NCI-H345 treated with DMSO at 0.1 percent for 48 hours (cell line): Measurements from ENCODE around the gene AREG.

Experiments
- DNase-seq: peaks from one replicate; lab custom pipeline; 2025; ENCODE audit not compliant: unreplicated experiment; lab: John Stamatoyannopoulos, UW

Gene AREG

GRCh38 chr4:74431113-74431826 lies 13.7 kb upstream of the AREG start:
- no peak for DNase-seq

DNA sequence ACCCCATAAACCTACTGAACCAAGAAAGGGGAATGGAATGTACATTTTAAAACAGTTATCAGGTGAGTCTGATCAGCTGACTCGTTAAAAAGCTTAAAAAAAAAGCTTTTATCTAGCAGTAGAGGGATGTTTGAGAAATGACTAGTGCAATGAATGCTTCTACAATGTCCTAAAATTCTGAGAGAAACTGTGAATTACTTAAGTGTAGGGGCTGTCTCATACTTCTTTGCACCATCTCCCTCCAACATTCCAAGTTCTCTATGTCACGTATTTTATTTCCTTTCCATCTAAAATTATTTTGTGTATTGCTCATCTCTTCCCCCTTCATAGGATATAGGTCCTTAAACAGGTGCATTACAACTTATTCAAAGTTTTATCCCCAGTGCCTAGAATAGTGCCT lies 11.9 kb upstream of the AREG start:
- DNase-seq: no peak

DNA sequence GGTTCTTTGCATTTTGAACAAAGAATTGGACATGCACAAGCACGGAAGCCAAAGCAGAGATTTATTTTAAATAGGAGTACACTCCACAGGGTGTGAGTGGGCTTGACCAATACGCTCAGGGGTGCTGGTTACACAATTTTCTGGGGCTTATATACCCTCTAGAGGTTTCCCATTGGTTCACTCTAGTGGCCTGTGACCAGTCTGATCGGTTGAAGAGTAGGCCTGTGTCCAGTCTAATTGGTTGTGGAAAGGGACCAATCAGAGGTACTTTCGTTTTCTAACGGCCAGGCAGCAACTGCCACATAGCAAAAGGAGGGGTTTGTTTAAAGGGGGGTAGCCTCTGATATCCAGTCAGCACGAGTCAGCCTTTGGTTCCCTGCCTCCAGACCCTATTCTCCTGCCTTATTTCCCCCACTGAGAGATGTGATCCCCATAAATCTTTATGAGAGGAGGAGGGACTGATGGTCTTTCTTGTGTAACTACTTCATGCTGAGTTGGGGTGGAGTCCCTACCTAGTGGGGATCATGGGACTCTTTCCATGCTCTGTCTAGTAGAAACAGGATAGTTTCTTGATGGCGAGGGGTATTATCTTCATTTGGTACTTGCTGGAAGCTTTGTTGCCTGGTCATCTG lies 11.3 kb upstream of the AREG start:
- no peak for DNase-seq

DNA sequence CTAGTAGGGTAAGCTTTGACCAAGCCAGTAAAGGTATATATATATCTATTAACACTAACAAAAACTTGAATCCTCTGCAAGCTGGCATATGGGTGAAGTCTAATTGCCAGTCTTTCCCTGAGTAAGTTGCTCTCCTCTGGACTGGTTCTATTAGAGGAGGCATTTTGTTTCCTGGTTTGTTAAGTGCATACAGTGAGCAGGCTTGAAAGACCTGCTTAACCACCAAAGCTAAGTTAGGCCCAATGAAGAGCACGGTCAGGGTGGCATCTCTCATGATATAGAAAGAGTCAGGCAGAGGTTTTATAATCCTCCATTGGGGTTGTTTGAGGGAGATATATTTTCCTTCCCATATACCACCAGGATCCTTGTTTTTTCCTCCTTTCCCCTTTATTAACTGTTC lies 9.6 kb upstream of the AREG start:
- no peak for DNase-seq

DNA sequence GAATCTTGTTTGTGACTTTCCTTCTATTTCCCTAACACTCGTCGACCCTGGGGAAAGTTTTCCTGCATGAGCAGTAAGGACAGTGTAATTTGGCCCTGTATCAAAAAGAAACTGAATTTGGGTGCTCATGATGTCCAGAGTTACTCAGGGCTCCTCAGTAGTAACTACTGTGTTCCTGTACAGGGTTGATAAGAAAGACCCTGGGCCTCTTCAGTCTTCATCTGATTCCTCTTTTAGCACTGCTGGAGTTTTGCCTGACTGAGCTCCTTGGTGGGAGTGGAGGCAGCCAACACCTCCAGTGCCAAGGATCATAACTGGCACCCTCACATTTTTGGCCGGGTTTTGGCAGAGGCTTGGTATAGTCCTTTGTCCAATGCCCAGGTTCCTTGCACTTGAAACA lies 7.1 kb upstream of the AREG start:
- no peak for DNase-seq

GRCh38 chr4:74438661-74439060 lies 6.3 kb upstream of the AREG start:
- DNase-seq: no peak

- no peak for DNase-seq
Observed at GRCh38 chr4:74439952-74440351, 5.0 kb upstream of the AREG start.

GRCh38 chr4:74440356-74440755 lies 4.6 kb upstream of the AREG start:
- DNase-seq: no peak

- DNase-seq: no peak
Observed at GRCh38 chr4:74441744-74442143, 3.2 kb upstream of the AREG start.

- no peak for DNase-seq
Observed at GRCh38 chr4:74446193-74446868, 1.4 kb downstream of the AREG start.

DNA sequence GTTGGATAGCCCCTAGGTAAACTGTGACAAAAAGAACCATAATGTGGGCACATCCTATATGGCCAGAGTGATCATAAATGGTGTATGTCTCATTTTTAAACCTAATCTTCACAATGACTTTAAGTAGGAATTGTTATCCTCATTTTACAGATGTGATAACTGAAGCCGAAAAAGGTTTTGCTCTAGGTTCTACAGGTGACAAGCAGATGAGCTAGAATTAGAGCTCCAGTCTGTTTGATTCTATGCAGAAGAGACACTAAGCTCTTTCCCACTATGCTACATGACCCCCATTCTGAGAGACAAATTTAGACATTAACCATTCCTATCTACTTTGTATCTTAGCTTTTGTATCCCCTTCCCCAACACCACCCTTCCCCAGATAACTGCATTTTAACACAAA lies 2.0 kb downstream of the AREG start:
- DNase-seq: no peak

DNA sequence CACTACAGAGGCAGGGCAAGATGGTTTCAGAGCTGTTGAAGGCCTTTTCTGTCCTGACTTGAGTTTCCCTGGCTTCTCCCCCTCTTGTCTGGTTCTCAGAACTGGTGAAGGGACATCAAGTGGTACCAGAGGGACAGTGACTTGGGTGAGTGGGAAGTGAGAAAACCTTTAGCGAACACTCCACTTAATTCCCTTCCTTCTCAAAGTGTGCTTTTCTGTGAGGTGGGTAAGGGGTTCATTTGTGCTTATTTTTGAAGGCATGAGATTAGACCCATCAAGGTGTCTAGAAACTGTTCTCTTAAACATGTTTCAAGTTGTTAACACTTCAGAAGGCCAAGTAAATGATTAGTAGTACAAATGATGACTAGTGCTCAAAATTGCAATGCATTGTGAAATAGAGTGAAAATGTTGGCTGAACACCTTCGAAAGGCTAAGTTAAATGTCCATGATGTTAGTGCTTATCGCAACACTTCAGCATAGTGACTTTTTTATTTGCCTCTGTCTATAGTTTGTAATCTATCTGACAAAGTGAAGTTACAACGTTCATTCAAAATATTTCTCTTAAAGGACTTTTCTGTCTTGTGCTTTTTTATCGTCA lies 2.8 kb downstream of the AREG start:
- no peak for DNase-seq

GRCh38 chr4:74449571-74450297 lies 4.8 kb downstream of the AREG start:
- no peak for DNase-seq

DNA sequence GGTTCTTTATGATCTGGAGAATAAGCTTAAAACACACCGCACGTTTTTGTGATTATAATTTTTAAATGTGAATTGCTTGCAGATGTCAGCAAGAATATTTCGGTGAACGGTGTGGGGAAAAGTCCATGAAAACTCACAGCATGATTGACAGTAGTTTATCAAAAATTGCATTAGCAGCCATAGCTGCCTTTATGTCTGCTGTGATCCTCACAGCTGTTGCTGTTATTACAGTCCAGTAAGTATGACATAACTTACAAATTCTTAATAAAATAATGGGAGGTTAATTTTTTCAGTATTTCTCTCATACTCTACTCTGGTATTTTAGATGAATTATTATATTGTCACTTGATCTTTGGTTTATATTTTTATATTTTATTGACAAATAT lies 5.4 kb downstream of the AREG start:
- DNase-seq: no peak

DNA sequence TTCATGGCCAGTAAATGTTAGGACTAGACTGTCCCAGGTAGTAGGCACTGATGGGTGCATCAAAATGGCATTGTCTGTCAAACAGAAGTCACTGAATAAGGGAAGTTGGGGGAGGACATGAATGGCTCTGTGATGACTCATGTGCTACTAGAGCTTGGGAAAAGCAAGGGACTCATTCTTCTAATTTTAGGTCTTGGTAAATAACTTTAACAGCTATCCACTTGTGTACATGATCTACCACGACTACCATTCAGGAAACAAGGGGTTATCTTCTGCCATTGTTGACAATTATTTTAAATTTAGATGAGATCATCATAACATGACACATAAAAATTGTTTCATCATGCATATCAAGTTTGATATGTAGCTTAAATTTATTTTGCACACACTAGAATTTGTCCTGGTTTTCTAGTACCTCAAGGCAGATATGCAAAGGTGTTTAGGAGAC lies 6.3 kb downstream of the AREG start:
- DNase-seq: no peak

GRCh38 chr4:74453037-74453635 lies 8.2 kb downstream of the AREG start:
- no peak for DNase-seq

GRCh38 chr4:74453829-74454742 lies 9.2 kb downstream of the AREG start:
- no peak for DNase-seq

DNA sequence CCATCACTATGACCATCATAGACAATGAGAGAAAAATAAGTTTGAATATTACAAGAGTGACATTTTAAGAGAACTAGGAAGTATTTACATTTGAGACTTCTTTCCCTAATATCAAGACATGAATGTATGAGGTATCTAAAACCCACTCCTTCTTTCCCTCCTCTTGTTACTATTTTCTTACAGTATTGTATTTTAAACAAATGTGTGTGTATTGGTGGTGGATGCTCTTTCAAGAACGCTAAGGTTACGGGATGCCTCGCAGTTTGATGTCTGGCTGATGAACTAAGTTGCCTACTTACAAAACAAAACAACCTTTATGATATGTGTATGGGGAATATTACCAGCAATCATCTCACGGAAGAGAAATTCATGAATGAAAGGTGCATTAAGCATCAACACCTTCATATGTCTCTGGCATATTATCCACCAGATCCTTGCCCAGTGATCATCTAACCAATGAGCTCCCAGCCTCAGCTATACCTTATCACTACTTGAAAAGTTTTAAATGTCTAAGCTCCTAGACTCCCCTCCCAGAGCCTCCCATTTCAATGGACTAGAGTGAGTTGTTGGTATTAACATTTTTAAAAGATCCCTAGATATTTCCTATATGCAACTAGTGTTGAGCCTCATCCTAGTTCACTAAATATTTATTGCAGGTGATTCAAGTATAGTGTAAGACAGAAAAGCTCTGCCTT lies 10.6 kb downstream of the AREG start:
- DNase-seq: no peak

DNA sequence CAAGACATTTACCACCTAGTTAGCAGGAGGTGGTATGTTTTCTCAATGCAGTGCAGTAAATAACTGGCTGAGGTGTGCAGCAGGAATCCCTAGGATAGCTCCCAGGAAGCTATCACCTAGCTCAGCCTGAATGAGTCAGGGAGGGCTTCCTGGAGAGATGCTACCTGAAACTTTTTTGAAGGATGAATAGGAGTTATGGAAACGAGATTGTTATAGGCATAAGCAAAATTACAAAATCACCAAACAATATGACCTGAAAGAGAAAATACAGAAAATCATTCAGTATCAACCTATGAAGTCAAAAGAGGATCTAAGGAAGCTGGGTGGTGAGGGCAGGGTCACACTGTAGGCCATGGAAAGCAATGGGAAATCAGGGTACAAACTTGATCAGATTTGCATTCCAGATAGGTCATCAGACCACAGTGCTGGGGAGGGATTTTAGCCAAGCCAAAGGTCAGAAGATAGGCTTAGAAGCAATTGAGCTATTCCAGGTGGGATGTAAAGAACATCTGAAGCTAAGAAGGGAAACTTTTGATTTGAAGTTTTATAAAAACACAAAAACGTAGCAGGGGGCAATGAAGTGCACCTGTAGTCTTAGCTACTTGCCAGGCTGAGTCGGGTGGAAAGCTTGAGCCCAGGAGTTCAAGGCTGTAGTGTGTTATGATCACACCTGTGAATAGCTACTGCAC lies 11.3 kb downstream of the AREG start:
- no peak for DNase-seq
